NT2/D1 (cell line): ENCODE measurements around the gene UBE2O.

Source experiments
- SUZ12 ChIP-seq: IDR thresholded peaks from 2 replicates; pipeline ENCODE4 v1.6.1; 2011; ENCODE audit not compliant: insufficient read length, insufficient read depth; ENCODE audit errors: extremely low read depth
- YY1 ChIP-seq: IDR thresholded peaks from 2 replicates; pipeline ENCODE4 v1.6.1; 2011; ENCODE audit not compliant: insufficient read length, insufficient read depth

DNA sequence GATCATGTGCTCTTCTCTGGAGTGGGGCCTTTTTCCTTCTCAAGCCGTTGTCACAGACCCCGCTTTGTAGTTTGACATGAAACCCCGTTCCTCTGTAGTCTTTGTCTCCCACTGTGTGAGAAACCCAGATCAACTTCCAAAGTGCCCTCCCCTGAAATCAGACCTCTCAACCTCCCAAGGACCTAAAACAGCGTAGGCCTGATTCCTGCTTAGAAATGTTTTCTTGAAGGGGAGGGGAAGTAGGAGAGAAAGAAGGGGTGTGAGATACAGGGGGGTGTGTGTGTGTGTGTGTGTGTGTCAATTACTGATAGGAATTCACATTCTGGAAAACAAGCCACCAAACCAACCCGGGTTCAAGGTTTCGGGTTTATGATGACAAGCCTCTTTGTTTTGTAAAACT, 1.4 kb downstream of the UBE2O start:
- TF ChIP-seq SUZ12 (no peak), YY1 (no peak)
